A172 (cell line): ENCODE results near the gene HELZ. TPM values are rescaled to one million over a fixed set of nuclear protein-coding genes. Genes with fewer than 3 reads are reported as not detected.
"Not testable (repeated sequence)": the region's sequence is repeated elsewhere in the genome, so short reads cannot be mapped to it uniquely, and the experiment has no call there.

ENCODE experiments used
- DNase-seq: peaks from one replicate; pipeline ENCODE4 v3.0.0-alpha.2; 2015; ENCODE audit warnings: low spot score
- total RNA-seq: library from RNA; depleted of rRNA; stranded (reverse); fragments of >200 nt; shearing (Covaris generic); gene quantifications from 2 replicates; pipeline ENCODE4 v1.2.3, GENCODE V29; 2014

The HELZ gene
- total RNA-seq, 1 experiment from 2014 or later: 44.1 TPM

GRCh38 chr17:67119102-67119501, 125.9 kb downstream of the HELZ start:
- DNase-seq: no peak

GRCh38 chr17:67116045-67116575, 128.9 kb downstream of the HELZ start:
- DNase-seq: no peak

GRCh38 chr17:67115401-67115800, 129.6 kb downstream of the HELZ start:
- no peak for DNase-seq

- DNase-seq: no peak
These were observed 131.5 kb downstream of the HELZ start for GRCh38 chr17:67113486-67113885.

GRCh38 chr17:67111808-67112207, 133.2 kb downstream of the HELZ start:
- no peak for DNase-seq

- no peak for DNase-seq
These were observed 133.7 kb downstream of the HELZ start for GRCh38 chr17:67111327-67111726.

- DNase-seq: no peak
These were observed 134.4 kb downstream of the HELZ start for GRCh38 chr17:67110619-67111018.

- no peak for DNase-seq
These were observed 135.9 kb downstream of the HELZ start for GRCh38 chr17:67109111-67109510.

GRCh38 chr17:67107811-67108775, 136.9 kb downstream of the HELZ start:
- no peak for DNase-seq

- no peak for DNase-seq
These were observed 137.8 kb downstream of the HELZ start for GRCh38 chr17:67107171-67107570.

GRCh38 chr17:67105213-67105612, 139.8 kb downstream of the HELZ start:
- DNase-seq: no peak

- not testable (repeated sequence) for DNase-seq
These were observed 140.4 kb downstream of the HELZ start for GRCh38 chr17:67104641-67105040.

GRCh38 chr17:67098006-67098405, 147.0 kb downstream of the HELZ start:
- DNase-seq: no peak

GRCh38 chr17:67096609-67097008, 148.4 kb downstream of the HELZ start:
- DNase-seq: no peak

GRCh38 chr17:67095803-67096202, 149.2 kb downstream of the HELZ start:
- no peak for DNase-seq

- peak; percentile 43 for DNase-seq
These were observed 149.7 kb downstream of the HELZ start for GRCh38 chr17:67095291-67095690.

GRCh38 chr17:67093348-67093747, 151.6 kb downstream of the HELZ start:
- DNase-seq: no peak

GRCh38 chr17:67092710-67093109, 152.3 kb downstream of the HELZ start:
- DNase-seq: not testable (repeated sequence)

GRCh38 chr17:67092291-67092690, 152.7 kb downstream of the HELZ start:
- no peak for DNase-seq

GRCh38 chr17:67090341-67090740, 154.7 kb downstream of the HELZ start:
- DNase-seq: no peak

GRCh38 chr17:67088639-67089038, 156.4 kb downstream of the HELZ start:
- DNase-seq: no peak

GRCh38 chr17:67085406-67085805, 159.6 kb downstream of the HELZ start:
- no peak for DNase-seq

GRCh38 chr17:67082107-67082506, 162.9 kb downstream of the HELZ start:
- no peak for DNase-seq
